GM18517 (cell line): ENCODE data around the gene BMPR1B.

Experiments used
- ATAC-seq: cut with Tn5 transposase; IDR thresholded peaks from one replicate; pipeline ENCODE4 v1.9.1; 2021; ENCODE audit warnings: mild to moderate bottlenecking, moderate library complexity; ENCODE audit not compliant: unreplicated experiment

Gene BMPR1B

GRCh38 chr4:95180531-95181242 lies 422.9 kb downstream of the BMPR1B start:
- ATAC-seq, result no peak

GRCh38 chr4:95181243-95181995 lies 423.7 kb downstream of the BMPR1B start:
- ATAC-seq, result no peak

GRCh38 chr4:95181996-95182306 lies 424.2 kb downstream of the BMPR1B start:
- no peak for ATAC-seq

- ATAC-seq, result no peak
These were observed 426.1 kb downstream of the BMPR1B start for GRCh38 chr4:95183656-95184408.

DNA sequence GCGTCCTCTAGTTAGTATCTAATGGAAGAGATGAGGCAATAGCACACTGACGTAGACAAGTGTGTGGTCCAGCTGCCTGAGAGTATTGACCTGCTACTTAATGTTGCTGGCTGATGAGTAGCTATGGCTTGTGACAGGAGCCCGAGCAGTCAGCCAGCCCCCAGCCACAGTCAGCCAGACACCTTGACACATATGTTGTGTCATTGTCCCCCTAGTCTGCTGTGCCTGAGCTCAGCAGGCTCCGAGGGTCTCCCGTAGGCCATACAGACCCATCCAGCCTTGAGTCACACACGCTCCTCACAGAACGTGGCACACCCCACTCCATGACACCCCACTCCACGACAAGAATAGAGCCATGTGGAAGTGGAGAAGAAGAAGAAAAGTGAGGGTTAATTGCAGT lies 428.9 kb downstream of the BMPR1B start:
- no peak for ATAC-seq

DNA sequence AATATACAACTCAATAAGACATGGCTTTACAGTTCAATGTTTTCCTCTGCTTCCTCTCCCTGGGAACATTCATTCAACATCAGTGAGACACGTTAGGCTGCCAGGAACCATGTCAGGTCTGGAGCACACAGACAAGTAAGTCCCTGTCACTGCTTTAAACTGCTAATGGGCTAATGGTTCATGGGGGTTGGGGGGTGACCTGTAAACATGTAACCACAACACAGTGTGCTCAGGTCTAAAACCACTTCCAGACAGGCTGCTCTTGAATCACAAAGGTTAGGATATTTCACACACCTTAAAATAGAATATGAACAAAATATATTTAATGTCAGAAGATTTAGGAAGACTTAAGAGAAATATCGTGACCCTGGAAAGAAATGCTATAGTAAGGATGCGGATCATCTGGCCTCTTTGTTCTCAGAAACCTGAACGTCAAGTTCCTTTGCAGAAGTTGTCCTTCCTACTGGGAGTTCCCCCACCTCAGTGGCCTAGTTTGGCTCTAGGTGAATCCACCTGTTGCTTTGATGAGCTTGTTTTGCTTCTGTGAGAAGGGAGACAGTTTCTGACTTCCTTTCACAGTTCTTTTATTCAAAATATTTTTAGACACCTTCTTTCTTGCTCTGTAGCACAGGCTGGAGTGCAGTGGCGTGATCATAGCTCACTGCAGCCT lies 431.1 kb downstream of the BMPR1B start:
- no peak for ATAC-seq

DNA sequence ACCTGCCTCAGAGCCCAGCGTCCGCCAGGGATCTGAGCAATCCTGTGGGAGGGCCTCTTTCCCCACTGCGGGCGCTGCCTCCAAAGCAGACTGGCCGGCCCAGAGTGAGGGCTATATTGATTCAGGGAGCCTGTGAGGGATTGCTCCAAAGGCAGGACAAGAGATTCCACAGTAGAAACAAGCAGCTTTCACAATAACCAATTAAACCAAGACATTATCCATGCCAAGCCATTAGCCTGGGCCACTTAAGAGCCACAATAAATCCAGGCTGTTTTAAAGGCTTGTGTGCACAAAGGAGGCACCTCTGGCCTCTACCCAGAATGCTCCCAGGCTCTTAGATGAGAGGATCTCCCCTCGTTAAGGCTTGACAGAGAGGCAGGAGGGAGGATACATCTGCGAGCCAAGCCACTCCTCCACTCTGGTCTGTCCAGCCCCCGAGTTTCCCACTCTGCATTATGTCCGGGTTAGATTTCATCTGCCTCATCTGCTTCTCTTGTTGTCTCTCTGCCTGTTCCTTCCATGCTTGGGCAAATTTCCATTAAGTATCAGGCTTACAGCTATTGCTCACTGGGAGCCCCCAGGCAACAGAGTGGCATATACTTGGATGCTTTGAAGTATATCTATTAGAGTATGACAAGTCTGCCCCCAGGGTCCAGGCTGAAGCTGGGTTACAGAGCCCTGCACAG lies 433.1 kb downstream of the BMPR1B start:
- no peak for ATAC-seq

DNA sequence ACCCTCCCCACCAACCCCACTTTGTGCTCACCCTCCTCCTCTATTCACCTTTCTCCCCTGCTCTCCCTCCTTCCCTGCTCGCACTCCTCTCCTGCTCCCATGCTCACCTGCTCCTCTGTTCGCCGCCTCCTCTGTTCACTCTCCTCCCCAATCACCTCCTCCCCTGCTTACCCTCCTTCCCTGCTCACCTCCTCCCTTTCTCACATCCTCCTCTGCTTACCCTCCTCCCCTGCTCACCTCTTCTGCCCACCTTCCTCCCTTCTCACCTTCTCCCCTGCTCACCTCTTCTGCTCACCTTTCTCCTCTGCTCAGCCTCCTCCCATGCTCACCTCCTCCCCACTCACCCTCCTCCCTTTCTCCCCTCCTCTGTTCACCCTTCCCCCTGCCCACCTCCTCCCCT lies 433.8 kb downstream of the BMPR1B start:
- ATAC-seq, result no peak

DNA sequence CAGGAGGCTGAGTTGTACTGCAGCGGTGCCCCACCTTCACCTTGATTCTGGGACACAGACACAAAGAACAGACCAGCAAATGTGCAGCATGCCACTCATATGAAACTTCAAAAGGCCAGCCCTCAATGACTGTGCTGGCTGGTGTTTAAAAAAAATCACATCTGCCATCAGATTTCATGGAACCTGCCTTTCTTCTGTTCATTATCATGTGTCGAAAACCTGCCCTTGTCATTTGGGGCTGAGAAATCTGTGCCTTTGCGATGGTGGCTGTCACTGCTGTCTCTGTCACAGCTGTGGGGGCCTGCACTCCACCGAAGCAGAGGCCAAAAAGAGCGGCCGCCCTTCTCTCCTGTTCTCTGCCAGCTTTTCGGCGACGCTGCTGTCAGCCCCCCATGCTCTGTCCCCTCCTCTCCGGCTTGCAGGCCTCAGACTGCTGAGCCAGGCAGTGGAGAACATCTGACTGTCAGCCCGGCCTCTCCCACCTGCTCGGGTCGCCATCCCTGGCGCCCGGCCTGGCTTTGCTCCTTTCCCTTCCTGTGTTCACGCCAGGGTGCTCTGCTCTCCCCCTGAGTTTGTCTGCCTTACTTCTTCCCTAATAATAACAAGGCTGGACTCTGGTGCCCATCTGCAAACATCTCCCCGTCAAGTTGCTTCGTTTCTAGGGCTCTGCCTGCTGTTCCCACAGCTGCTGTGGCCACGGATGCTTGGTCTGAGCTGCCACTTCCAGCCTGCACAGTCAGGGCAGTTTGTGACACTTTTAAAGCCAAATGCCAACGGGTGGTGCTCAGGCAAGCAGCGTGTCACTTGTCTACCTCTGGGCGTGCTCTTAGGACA lies 435.9 kb downstream of the BMPR1B start:
- no peak for ATAC-seq

DNA sequence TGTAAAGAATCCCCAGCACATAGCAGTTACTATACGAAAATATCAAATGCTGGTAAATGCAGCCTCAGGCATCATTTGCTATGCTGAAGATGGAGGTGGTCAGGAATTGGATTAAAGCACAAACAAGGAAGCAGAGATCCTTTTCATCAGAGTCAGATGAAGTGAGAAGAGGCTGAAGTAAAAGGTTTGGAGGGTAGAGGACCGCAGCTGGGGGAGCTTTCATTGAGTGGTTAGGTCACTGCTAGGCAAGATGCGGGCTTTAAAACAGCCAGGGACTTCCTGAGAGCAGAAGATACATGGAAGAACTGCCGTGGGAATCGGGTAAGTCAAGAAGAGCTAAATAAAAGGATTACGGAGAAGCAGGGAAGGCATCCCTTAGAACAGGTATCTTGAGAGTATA lies 439.6 kb downstream of the BMPR1B start:
- no peak for ATAC-seq

DNA sequence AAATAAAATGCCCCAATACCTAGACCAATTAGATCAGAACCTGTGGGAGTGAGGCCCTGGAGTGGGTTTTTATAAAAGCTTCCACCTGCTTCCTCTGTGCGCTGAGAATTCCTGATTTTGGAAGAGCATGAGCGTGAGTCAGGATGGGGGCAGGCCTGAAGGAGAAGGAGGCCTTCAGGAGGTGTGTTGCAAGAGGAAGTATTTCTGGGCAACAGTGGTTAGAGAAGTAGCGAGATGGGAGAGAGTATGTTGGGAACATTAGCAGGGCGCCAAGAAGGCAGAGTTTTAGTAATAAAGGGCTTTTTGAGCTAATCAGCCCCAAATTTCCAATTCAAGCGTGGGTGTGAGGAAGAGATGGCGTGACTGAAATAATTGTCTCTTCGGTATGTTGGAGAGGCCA lies 441.2 kb downstream of the BMPR1B start:
- ATAC-seq, result no peak

DNA sequence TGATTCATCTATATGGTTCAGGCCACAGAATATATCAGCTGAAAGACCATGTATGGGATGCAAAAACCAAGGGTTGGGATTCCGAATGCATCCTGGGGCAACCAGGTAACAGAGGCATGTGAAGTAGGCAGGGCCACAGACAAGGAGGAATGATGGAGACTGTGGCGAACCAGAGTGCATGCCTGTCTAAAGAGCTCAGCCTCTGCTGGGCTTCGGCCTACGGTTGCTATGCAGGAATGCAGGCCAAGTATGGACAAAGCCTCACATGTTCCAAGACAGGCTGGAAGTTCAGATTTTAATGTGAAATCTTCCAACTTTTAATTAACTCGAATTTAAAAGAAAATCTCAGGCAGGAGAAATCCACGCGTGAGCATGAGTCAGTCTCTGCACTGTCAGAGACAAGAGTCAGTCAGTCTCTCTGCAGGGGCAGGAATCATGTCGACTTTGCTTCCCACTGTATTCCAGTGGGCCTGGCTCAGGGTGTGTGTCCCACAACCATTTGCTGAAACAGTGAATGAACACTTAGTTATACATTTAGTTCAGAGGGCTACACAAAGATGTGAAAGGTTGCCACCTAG lies 446.6 kb downstream of the BMPR1B start:
- ATAC-seq, result no peak

DNA sequence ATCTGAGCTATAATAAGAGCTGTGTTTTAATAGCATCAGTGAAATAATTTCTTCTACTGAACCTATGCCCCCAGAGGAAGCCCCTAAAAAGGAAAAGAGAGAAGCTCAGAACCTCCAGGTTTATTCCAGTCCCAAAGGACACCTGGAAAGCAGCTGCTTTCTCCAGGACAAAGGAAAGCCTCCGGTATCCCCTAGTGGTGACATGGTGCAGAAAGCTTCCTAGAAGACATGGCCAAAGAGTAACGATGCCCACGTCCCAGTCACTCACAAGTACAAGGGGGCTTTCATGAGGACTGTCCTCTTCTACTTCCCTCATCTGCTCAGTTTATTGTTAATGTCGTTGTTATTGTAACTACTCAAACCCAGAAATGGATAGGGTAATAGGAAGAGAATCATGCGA lies 447.1 kb downstream of the BMPR1B start:
- ATAC-seq, result no peak
